Frontal cortex (tissue), 4 donors: ENCODE data around the gene RAB42. TPM values are rescaled to one million over a fixed set of nuclear protein-coding genes. Genes with fewer than 3 reads are reported as not detected.
A peak's percentile ranks its signal among the peaks of the same experiment; 100 is the strongest.
"Not testable (repeated sequence)": the region's sequence is repeated elsewhere in the genome, so short reads cannot be mapped to it uniquely, and the experiment has no call there.

Experiments used
- DNase-seq, 2 donors: peaks; one replicate each; pipeline ENCODE4 v3.0.0; 2012; ENCODE audit warnings: low spot score in 2 of 2
- FAIRE-seq: peaks from 2 replicates; lab custom pipeline; 2012; peaks lifted over from hg19 to GRCh38; lab: Jason Lieb, UNC
- total RNA-seq: library from RNA; depleted of rRNA; stranded (reverse); fragments of >200 nt; gene quantifications from one replicate; pipeline ENCODE4 v1.2.3, GENCODE V29; 2014
- donor health status: control.
- donor health status: control.
- donor health status: control.

RAB42 gene
- total RNA-seq = 1.2 TPM

GRCh38 chr1:28591708-28592320, at the start of gene RAB42:
TSS of gene RAB42 (plus strand) at chr1:28592265. CDS start at chr1:28592512, 247 bp downstream.
- DNase-seq = no peak
- no peak for FAIRE-seq

GRCh38 chr1:28545246-28545628, 46.8 kb upstream of the RAB42 start:
- DNase-seq (no peak), FAIRE-seq (no peak)

DNA sequence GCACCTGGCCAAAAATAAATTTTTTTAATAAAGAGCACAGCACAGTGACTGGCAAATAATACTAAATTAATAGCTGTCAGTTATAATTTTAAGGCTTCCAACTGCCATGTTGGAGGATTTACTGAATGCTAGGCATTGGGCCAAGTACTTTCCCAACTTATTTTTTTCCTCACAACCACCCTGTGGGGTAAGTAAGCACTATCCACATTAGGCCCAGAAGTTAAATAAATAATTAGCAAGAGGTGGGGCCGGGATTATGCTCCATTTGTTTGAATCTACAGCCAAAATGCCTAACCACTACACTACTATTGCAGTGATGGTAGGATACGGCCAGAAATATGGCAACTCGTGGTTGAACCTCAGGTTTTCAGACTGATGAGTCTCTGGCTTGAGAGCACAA, 43.7 kb upstream of the RAB42 start:
- FAIRE-seq (no peak), DNase-seq (no peak)

- DNase-seq = no peak
- FAIRE-seq = no peak
Observed at GRCh38 chr1:28551381-28551780, 40.7 kb upstream of the RAB42 start.

GRCh38 chr1:28552758-28553663, 39.1 kb upstream of the RAB42 start, which contains the start of gene TRNAU1AP:
TSS of gene TRNAU1AP (plus strand) at chr1:28553085. CDS start at chr1:28553111, 26 bp downstream.
- DNase-seq (peak; percentile 95 to 96), FAIRE-seq (no peak)

DNA sequence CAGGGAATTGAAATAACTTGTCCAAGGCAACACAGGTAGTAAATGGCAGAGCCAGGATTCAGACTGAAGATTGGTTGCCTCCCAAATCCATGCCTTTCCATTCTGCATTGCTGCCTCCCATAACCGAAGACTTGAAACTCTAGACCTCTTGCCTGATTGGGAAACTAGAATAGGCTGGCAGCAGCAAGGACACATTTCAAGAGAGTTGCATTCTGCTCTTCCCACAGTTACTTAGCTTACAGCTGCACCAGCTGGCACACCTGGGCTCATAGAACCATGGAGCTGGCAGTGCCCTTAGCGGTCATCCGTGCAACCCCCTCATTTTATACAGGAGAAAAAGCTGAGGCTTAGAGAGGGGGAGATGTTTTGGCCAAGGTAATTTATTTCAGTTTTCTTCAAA, 31.2 kb upstream of the RAB42 start:
- DNase-seq = no peak
- no peak for FAIRE-seq

DNA sequence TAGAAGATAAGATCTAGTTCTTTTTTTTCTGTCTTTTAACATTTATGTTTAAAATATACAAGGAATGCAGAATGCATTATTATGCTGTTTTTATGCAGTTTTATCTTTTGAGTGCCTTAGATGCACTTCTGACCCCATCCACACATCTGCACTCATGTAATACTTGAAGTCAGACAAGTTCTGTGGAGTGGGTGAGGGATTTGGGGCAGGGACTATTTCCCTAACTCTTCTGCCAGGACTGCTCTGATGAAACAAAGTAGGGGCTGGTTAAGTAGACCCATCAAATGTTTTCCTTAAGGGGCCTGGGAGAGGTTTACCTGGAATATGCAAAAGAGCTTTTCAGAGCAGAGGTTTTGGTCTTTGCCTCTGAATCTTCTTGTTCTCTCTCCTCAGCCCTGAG, 27.8 kb upstream of the RAB42 start:
- no peak for DNase-seq
- no peak for FAIRE-seq

DNA sequence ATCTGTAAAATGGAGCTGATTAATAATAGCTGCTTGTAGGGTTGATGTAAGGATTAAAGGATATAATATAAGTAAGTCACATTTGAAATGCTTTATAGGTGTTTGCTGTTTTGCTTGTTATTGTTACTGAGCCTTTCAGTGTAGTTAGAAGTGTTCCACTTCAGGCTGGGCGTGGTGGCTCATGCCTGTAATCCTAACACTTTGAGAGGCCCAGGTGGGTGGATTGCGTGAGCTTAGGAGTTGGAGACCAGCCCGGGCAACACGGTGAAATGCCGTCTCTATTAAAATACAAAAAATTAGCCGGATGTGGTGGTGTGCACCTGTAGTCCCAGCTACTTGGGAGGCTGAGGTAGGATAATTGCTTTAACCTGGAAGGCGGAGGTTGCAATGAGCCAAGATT, 27.0 kb upstream of the RAB42 start:
- FAIRE-seq (no peak), DNase-seq (no peak)

GRCh38 chr1:28565726-28566125, 26.3 kb upstream of the RAB42 start:
- FAIRE-seq (no peak), DNase-seq (no peak)

DNA sequence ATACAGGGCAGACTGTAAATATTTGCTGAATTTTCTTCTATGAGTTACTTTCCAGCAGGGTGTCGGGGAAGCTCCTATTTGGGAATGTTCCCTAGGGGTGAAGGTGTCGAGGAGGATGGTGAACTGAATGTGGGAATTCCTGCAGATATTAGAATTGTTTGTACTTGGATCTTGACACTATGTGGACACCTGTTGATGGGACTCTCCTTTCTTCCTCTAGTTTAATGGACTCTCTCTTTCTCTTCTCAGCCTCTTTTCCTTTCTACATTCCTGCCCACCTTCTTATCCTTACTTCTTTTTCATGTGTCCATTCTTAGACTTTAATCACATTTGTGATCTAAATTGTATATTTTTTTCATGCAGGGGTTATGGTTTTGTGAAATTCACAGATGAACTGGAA, 25.1 kb upstream of the RAB42 start:
- FAIRE-seq (no peak), DNase-seq (no peak)

- FAIRE-seq (no peak), DNase-seq (no peak)
Observed at GRCh38 chr1:28571911-28572310, 20.2 kb upstream of the RAB42 start.

- not testable (repeated sequence) for DNase-seq, FAIRE-seq
Observed at GRCh38 chr1:28572891-28573290, 19.2 kb upstream of the RAB42 start.

DNA sequence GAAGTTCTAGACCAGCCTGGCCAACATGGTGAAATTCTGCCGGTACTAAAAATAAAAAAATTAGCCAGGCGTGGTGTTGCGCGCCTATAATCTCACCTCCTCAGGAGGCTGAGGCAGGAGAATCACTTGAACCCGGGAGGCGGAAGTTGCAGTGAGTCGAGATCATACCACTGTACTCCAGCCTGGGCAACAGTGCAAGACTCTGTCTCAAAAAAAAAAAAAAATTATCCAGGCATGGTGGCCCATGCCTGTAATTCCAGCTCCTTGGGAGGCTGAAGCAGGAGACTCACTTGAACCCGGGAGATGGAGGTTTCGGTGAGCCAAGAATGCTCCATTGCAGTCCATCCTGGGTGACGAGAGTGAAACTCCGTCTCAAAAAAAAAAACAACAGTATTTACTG, 18.5 kb upstream of the RAB42 start:
- FAIRE-seq (no peak), DNase-seq (no peak)

- FAIRE-seq (no peak), DNase-seq (no peak)
Observed at GRCh38 chr1:28577052-28577678, 14.9 kb upstream of the RAB42 start.

DNA sequence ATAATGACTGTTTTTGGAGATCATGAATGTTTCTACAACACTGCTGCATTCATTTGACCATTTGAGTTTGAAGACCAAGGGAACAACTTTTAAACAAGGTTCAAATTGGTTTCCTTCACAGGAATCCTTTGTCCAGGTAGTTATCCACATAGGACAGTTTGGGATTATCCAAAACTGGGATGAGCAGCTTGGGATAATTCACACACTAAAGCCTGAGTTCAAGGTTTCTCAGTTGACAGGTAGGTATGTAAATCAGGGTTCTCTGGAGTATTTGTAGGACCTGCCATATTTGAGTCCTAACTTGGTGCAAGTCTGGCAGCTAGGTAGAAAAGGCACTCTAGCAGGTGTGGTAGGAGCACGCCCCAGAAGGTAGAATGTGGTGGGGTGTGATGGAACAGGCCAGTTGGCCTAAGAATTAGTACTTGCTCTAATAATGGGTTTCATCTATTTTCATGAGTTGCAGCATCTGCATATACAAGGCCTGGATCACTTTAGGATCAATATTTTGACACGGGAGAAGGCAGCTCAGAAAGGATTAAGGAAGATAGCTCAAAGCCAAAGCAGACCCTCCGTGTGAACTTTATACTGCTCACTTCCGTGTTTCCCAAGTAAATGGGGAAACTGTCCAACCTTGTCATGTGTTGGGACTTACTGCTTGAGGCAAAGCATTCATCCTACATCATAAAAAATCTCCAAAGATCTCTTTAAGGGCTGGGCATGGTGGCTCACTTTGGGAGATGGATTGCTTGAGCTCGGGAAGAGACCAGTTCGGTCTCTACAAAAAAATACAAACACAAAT, 14.1 kb upstream of the RAB42 start:
- FAIRE-seq = no peak

GRCh38 chr1:28578696-28579218, 13.3 kb upstream of the RAB42 start:
- FAIRE-seq (no peak), DNase-seq (no peak)

More for the DNA sequence above, 14.1 kb upstream of the RAB42 start:
- no peak for DNase-seq

DNA sequence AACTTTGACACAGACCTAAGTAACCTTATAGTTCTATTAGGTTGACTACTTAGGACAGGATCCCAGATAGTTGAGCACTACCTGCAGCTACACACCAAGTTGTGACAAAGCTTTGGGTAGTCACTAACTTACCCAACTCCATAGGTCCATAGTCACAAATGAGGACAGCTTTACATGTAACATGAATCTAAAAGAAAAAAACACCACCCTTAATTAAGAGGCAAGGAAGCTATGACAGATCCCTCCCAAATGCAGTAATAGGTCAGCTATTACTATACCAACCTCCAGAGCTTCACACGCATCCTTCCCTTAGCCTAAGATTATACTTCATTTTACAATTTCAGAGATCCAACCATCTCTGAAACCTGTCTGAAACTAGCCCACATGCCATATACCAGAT, 12.7 kb upstream of the RAB42 start:
- no peak for DNase-seq
- FAIRE-seq = no peak

DNA sequence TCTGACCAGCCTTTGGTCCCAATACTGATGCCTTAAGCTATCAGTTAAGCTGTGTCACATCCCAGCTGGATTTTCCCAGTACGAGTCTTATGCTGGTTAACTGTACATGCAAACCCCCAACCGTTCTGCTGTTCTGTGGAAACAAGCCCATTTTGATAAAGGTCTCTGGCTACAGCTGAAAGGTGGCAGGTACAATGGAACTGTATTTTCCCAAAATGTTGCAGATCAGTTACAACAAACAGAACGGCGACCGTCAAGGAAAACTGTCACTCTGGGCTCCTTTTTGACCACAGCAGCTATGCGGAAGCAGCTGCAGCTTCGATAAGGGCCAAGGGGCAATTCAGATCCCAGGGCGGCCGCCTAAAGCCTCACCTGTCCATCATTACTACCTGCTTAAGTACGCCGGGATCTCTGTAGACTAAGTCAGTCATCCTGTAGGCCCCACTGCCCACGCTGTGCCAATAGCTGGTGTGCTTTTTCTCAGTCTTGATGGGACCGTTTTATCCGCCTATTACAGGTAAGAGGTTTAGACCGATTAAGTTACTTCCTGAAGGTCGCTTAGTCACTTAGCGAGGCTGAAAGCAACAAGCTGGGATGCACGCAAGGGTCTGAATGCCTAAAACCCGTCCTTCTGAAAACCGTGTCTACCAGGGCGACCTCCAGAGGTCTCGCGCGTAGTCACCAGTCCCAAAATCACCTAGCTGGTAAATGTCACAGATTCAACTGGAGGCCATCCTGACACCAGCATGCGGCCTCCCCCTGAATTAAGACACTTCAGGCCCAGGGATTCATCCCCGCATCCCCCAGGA, 11.1 kb upstream of the RAB42 start:
- FAIRE-seq (no peak), DNase-seq (peak in 1 of 2 donors; percentile 39)
